Measurements from ENCODE around the gene RAVER2.

DNA sequence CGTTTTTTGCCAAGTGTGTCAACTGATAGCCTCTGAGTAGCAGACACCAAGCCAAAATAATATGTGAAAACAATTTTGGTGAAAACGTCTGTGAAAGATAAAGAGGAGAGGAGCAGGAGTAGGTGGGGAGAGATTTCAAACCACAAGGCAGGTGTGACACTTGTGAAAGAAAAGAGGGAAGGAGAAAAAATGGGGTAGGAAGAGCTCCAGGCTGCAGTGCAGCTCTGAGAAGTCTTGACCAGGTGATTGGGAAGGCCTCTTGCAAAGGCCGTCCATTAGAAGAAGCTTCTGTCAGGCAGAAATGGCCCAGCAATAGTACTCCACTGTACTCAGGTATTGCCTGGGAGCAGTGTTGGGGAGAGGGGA lies 10.6 kb upstream of the RAVER2 start:
- TF ChIP-seq, protein P1, sequence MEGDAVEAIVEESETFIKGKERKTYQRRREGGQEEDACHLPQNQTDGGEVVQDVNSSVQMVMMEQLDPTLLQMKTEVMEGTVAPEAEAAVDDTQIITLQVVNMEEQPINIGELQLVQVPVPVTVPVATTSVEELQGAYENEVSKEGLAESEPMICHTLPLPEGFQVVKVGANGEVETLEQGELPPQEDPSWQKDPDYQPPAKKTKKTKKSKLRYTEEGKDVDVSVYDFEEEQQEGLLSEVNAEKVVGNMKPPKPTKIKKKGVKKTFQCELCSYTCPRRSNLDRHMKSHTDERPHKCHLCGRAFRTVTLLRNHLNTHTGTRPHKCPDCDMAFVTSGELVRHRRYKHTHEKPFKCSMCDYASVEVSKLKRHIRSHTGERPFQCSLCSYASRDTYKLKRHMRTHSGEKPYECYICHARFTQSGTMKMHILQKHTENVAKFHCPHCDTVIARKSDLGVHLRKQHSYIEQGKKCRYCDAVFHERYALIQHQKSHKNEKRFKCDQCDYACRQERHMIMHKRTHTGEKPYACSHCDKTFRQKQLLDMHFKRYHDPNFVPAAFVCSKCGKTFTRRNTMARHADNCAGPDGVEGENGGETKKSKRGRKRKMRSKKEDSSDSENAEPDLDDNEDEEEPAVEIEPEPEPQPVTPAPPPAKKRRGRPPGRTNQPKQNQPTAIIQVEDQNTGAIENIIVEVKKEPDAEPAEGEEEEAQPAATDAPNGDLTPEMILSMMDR (IDR thresholded peaks at IDR 0.05; ENCODE audit: insufficient read depth, low read length), result no peak
- TF ChIP-seq, protein P2, sequence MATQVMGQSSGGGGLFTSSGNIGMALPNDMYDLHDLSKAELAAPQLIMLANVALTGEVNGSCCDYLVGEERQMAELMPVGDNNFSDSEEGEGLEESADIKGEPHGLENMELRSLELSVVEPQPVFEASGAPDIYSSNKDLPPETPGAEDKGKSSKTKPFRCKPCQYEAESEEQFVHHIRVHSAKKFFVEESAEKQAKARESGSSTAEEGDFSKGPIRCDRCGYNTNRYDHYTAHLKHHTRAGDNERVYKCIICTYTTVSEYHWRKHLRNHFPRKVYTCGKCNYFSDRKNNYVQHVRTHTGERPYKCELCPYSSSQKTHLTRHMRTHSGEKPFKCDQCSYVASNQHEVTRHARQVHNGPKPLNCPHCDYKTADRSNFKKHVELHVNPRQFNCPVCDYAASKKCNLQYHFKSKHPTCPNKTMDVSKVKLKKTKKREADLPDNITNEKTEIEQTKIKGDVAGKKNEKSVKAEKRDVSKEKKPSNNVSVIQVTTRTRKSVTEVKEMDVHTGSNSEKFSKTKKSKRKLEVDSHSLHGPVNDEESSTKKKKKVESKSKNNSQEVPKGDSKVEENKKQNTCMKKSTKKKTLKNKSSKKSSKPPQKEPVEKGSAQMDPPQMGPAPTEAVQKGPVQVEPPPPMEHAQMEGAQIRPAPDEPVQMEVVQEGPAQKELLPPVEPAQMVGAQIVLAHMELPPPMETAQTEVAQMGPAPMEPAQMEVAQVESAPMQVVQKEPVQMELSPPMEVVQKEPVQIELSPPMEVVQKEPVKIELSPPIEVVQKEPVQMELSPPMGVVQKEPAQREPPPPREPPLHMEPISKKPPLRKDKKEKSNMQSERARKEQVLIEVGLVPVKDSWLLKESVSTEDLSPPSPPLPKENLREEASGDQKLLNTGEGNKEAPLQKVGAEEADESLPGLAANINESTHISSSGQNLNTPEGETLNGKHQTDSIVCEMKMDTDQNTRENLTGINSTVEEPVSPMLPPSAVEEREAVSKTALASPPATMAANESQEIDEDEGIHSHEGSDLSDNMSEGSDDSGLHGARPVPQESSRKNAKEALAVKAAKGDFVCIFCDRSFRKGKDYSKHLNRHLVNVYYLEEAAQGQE (IDR thresholded peaks at IDR 0.05; ENCODE audit: insufficient replicate concordance, low read depth), result no peak
- no peak for TF ChIP-seq GABPA (IDR thresholded peaks at IDR 0.05; ENCODE audit: low read depth)
- no peak for TF ChIP-seq POLR2AphosphoS5 (IDR thresholded peaks at IDR 0.05; ENCODE audit: low read depth)
- TF ChIP-seq SPI1 (IDR thresholded peaks at IDR 0.05; ENCODE audit: borderline replicate concordance, low read depth), result no peak

Measured in HL-60 (cell line).